ENCODE data around the gene MLF2.

DNA sequence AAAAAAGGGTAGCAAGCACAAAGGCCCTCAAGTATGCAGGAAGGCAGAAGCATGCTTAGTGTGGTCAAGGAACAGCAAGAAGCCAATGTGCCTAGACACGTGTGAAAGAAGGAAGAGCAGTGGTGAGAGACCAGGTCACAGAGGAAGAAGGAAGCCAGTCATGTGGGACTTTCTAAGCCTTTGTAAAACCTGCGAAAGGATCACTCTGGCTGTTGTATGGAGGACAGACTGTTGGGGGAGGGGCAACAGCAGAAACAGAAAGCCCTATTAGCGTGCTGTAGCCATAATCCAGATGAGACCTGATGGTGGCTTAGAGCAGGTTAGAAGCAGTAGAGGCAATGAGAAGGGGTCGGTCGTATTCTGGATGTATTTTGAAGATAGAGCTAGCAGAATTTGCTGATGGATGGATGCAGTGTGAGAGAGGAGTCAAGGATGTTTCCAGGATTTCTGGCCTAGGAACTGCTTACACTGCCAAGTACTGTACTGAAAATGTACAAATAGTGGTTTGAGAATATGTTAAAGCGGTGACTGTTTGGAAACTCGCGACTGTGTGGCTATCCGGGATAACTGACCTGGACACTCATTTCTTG is 5.7 kb upstream of the MLF2 start:
- TF ChIP-seq FOXM1 (IDR thresholded peaks at IDR 0.05; ENCODE audit: borderline replicate concordance, low read depth): no peak
- TF ChIP-seq RAD21 (IDR thresholded peaks at IDR 0.05; ENCODE audit: low read depth): no peak
- no peak for TF ChIP-seq TAF1 (IDR thresholded peaks at IDR 0.05; ENCODE audit: low read depth)
- no peak for TF ChIP-seq CREB1 (IDR thresholded peaks at IDR 0.05; ENCODE audit: low read depth)
- TF ChIP-seq, protein P1, sequence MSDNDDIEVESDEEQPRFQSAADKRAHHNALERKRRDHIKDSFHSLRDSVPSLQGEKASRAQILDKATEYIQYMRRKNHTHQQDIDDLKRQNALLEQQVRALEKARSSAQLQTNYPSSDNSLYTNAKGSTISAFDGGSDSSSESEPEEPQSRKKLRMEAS (IDR thresholded peaks at IDR 0.05): no peak
- TF ChIP-seq EGR1 (IDR thresholded peaks at IDR 0.05): no peak
- TF ChIP-seq, protein P2, sequence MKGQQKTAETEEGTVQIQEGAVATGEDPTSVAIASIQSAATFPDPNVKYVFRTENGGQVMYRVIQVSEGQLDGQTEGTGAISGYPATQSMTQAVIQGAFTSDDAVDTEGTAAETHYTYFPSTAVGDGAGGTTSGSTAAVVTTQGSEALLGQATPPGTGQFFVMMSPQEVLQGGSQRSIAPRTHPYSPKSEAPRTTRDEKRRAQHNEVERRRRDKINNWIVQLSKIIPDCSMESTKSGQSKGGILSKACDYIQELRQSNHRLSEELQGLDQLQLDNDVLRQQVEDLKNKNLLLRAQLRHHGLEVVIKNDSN (IDR thresholded peaks at IDR 0.05): no peak
- TF ChIP-seq CEBPB (IDR thresholded peaks at IDR 0.05): no peak
- TF ChIP-seq ZBTB7A (IDR thresholded peaks at IDR 0.05; ENCODE audit: low read depth): no peak
